ELR (cell line): ENCODE data around the gene ANP32A.

Experiments used
- DNase-seq: peaks from one replicate; pipeline ENCODE4 v3.0.0-alpha.2; 2015; ENCODE audit warnings: low read depth

Gene ANP32A

DNA sequence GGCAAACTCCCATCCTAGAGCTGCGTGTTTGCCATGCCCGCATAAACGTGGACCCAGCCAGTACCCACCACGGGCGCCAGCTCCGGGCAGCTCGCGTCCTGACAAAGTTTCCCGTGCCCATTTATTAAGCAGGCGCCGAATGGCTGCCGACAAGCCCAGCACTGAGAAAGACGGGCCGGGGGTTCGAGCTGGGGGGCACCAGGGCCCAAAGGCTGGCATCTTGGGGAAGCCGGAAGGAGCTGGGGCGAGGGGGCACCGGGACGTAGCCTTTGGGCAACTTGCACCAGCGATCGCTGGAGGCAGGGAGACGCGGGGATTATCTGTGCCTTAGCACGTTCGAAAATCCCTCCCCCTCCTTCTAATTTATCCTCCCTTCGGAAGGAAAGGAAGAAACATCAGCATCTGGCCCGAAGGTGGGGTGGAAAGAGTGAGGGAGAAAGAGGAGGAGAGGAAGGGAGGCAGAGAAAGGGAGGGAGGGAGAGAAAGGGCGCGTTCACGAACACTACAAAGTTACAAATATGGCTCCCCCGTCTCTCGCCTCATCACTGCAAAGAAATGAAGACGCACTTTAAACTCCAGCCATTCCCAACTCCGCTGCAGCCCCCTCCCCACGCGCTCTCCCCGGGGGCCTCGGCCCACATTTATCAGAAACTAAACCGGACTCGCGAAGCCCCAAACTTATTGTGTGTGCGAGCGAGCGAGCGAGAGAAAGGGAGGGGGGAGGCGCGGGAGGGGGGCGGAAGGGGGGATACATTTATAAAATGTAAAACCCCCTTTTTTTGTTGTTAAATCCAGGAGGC lies 1.0 kb downstream of the ANP32A start:
- DNase-seq: peak; percentile 65

DNA sequence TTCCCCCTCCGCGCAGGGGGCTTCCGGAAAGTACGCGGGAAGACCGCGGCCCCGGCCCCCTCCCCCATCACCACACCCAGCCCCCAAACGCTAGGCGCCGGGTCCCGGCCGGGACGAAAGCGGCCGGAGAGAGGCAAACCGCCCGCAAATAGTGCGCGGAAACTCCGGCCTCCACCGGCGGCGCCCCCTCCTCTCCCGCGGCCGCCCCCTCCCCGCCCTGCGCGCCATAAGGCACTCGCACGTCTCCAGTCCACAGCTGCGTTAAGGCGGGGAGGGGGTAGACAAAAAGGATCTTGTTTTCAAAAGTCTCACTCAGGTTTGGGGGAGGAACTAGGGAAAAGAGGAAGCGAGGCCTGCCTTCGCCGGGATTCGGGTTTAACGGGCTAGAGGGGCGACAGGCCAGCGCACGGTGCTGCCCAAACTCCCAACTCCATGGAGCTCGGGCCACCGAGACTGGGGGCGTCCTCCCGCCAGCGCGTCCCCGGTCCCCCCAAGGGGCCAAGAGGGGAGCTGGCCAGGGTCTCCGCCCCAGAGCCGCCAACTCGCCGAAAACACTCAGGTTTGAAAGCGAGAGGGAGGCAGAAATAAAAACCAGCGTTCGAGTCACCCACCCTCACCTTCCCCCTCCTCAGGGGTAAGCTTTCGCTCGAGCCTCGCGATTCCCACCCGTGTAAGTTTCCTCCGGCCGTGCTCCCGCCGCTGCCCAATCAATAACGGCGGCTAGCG lies 1.8 kb downstream of the ANP32A start:
- DNase-seq: peak; percentile 57

DNA sequence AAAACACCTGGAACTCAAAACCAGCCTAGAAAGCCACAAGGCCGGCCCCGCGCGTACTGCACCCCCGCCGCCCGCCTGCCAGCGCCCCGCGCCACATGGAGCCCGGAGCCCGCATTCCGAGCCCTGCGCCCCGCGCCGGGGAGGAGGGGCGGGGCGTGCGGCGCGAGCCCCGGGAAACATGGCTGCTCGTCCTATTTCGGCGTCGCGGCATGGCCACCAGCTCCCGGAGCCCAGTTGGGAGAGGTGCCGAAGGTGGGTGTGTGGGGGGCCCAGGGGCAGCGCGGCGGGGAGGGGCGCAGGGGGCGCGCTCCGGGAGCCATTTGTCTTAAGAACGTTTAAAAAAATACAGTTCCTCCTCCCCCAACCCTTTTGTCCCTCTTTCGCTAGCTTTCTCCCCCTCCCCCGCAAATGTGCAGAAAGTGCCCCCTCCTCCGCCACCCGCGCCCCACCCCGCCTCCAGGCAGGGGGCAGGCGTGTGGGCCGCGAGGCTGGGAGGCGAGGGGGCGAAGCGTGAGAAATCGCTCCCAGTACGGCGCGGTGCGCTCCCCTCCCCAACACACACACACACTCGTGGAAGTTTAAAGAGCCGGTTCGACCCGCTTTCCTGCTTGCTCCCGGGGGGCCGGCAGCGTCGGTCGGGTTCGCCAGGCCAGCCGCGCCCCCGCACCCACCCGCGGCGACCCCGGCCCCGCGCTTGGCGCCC lies 2.5 kb downstream of the ANP32A start:
- peak; percentile 77 for DNase-seq

DNA sequence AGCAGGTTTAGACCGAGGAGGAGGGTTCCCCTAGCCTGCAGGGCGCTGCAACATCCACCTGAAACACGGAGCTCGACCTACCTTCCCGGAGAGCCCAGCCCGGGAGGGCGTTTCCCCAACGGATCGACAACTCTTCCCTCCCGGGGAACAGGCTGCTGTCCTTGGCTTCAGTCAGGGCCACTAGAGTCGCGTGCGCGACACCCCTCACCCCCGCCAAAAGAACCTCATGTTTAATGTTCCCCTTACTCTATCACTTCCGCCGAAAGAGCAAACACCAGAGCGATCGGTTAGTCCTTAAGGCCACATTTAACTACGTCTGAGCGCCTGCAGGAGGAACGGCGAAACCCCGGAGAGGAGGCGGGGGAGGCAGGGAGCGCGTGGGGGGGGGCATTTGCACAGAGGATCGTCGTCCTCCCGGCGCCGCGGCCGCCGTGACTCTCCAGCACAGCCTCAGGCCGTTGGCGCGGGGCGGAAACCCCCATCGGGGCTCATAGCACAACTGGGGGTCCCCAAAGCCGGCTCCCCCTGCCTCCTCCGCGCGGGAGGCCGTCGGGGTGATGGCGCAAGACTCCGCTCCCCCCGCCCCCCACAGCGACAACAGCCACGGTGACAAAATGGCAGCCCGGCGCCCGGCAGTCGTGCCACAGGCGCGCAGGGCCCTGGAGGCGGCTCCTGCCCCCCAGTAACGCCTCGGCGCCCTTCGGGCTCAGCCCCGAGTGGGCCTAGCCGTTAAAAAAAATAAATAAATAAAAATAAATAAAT lies 3.2 kb downstream of the ANP32A start:
- DNase-seq: peak; percentile 69

DNA sequence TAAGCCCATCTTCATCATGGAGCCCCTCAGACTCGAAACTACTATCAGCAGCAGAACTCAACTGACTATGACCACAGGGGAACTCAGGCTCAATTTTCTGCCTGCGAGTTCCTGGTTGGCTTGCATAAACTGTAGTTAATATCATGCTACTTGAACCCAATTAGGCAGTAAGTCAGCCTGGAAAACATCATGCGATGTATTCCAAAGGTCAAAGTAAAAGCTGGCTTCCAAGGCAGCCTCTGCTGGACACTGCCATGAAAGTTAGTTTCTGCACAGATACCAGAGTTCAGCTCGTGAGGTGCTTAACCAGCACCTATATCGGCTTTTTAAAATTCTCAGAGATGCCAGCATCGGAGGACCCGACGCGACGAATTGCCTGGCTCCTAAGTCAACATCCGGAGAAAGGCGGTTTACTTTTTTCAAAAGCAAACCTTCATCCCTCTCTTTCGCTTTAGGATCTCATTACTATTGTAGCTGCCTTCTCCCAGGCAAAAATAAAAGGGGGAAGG lies 3.8 kb downstream of the ANP32A start:
- peak; percentile 19 for DNase-seq

DNA sequence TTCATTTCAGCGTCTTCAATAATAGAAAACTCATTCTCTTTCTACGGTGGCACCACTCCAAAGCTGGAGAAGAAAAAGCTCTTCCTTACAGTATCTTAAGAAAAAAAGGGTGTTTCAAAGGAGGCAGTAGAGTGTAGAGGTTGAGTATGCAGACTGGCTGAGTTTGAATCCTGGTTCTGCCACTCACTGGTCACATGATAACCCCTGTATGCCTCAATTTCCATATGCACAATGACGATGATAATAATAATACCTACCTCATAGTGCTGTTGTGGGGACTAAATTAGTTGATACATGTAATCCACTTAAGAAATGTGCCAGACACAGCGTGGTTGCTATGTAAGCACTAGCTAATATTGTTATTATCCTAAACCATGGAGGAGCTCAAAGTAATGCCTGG lies 4.5 kb downstream of the ANP32A start:
- no peak for DNase-seq

DNA sequence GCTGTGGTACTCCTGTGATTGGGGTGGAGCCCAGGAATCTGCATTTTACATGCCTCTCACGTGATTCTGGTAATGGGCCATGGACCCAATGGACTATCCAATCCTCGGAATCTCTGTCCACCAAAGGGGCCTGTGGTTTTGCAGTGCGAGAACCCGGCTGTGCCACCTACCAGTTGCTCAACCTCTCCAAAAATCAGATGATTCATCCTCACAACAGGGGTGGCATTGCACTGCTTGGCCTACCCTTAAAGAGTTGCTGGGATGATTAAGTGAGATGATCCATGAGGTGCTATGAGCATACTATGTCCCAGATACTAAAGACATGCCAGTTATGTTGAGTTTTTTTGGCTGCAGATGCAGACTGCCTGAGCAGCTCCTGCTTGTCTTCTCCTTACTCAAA lies 5.1 kb downstream of the ANP32A start:
- DNase-seq: peak; percentile 39

DNA sequence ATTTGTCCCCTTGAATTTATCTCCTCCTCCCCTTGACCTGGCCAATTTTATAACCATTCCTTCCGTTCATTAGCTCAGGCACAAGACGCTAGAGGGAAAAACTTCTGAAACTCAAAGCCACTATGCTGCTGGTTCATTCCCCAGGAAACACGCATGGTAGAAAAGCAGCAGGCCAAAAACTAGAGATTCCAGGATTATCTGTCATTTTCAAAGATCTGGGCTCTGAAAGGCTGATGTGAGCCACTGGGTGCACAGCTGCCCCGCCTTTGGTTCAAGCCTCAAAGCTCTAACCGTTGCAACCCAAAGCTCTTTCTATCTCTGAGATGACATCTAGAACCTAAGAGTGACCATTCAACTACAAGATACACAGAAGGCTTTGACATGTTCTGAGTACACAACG lies 6.1 kb downstream of the ANP32A start:
- no peak for DNase-seq

DNA sequence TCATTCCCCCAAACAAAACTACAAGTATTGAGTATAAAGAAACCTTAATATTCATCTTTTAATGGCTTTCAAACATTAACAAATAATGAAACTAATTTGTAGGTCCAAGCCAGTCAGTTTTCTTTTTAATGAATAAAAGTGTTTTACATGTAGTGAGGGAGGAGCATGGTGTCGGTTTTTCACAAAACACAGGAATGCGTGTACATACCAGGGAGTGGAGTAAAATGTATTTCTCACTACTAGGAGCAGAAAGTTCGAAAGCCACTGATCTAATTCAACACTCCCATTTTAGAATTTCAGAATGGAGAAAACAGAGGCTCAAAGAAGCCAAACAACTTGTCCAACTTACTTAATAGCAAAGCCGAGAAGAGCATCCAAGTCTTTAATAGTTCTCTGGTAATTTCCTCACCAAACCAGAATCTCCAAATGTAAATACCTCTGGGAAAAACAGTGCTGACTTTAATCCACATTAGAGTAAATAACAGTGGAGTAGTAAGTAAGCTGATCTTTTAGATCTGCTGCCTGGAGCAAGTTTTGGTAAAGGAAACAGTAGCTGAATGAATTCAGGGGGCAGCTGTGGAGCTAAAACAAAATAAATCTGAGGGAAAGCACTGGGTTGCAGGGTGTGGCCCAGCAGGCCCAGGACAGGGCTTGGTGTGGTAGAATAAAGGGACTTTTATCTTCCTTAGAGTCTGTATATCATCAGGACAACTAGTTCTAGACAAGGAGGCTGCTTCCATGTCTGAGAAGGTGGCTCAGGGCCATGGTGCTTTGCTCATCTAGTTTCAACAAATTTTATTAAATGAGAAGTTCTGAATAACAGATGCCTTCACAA lies 7.9 kb downstream of the ANP32A start:
- DNase-seq: no peak

DNA sequence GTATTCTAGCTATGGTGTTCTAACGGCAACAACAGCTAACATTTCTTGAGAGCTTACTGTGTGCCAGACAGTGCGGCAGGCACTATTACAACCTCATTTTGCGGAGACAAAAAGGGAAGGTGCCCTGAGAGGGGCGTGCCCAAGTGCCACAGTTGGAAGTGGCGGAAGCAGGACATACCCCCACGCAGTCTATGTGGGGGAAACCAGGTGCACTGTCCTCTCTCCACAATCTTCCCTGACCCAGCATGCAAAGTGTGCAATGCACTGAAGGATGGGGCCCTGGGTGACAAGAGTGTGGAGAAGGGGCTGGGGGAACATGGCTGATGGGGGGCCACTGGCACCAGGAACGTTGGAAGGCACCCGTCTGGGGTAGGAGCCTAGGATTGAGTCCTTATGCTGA lies 8.6 kb downstream of the ANP32A start:
- DNase-seq: no peak

DNA sequence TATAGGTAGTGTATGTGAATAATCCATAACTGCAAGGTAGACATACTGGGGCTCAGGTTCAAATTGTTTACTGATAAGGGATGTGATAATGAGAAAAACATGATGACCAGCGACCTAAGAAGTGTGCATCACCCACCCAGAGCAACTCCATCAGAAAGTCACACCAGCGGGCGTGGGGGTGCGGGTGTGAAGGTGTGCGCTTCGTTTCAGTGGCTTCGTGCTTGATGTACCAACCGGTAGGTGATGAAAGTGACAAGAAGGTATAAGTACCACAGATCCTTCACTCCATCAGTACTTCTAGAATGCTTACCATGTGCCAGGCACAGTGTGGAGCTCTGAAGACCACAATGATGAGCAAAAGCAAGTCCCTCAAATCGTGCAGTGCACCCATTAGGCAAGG lies 11.2 kb downstream of the ANP32A start:
- no peak for DNase-seq

DNA sequence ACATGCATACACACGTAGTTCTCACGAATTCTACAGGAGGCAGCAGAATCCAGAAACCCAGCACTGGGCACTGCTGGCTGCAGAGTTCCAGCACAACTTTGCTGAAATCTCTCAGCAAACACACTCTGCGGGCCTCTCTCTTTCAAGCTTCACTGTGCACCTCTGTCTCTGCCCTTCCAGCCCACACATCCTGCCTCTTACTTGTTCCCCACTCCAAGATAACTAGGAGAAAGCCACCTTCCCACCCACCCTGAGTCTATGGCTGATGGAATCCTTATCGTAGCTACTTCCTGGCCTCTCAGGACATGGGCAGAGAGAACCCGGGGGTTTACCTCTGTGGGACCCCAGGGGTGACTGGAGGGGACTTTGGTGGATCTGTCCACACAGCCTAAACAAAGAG lies 11.9 kb downstream of the ANP32A start:
- DNase-seq: no peak

DNA sequence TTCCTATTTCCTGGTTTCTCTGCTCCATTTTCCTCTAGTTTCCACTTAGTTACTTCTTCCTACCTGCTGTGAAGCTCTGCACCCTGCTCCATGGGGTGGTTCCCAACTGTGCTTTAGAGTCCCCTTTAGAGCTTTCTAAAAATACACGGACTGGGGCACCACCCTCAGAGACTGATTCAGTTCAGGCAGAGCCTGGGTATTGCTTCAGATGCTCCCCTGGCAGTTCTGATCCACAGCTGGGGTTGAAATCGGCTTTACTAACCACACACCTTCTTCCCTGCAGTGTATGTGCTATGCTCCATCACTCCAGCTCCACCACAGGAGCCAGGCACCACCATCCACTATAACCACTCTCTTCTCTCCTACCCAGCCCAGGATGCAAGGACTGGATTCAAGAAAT lies 12.6 kb downstream of the ANP32A start:
- DNase-seq: no peak

DNA sequence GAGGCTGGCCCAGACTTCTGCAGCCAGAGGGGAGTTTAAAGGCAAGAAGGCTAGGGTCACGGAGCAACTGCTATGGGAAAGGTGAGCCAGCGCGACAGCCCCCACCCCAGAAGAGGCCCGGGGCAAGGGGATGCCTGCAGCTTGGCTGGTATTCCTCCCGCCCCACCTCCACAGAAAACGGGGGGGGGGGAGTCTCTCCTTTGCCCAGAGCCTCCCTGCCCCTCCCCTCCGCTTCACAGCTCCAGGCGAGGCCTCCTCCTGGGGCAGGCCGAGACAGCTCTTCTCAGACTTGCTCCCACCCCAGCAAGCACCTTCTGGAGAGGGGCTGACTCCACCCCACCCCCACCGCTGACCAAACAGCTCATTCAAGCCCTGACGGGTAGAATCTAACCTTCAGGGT lies 13.4 kb downstream of the ANP32A start:
- DNase-seq: no peak

DNA sequence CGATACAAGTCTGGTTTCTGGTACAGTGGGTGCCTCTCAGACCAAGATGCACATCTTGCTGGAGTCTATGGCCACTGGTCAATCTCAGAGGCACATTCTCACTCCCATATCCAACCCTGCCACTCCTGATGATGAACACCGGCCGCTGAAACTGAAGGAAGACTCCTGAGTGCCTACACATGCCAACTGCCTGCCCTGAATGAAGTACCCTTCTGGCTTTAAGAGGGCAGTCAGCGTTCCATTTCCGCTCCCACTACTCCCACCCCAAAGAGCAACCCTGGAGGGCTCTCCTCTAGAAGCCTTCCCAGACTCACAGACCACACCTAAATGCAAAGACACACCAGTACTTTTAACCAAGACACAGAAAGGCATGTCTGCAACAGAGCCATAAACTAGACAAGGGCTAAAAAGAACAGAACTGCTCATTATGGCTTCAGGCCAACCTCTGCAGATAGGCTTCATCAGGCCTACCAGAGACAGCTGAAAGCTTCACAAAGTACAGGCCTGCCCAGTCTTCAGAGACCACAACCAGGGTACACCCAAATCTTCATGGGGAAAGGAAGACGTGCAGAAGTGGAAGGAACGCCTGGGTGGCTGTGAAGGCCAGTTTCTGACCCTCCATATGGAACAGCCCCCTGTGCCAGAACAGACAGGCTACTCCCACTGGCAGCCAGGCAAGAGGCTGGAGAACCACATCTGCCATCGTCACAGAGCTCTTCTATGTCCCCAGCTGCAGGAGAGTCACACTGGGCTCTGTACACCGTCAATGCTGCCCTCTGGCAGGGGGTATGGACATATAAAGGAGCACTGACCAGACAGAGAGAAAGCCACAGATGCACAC lies 14.3 kb downstream of the ANP32A start:
- DNase-seq: no peak

DNA sequence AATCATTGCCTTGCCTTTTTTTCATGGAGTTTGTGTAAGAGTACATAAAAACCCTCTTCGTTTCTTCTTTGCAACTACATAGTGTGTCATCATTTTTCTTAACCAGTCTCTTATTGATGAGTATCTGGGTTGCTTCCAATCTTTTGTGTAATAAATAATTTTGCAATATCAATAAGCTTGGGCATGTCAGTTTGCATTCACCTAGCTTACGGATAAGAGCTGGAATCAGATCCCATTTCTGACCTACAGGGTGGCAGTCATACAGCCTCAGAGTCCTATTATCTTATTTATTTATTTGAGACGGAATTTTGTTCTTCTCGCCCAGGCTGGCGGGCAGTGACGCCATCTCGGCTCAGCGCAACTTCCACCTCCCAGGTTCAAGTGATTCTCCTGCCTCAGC lies 18.3 kb downstream of the ANP32A start:
- DNase-seq: no peak

DNA sequence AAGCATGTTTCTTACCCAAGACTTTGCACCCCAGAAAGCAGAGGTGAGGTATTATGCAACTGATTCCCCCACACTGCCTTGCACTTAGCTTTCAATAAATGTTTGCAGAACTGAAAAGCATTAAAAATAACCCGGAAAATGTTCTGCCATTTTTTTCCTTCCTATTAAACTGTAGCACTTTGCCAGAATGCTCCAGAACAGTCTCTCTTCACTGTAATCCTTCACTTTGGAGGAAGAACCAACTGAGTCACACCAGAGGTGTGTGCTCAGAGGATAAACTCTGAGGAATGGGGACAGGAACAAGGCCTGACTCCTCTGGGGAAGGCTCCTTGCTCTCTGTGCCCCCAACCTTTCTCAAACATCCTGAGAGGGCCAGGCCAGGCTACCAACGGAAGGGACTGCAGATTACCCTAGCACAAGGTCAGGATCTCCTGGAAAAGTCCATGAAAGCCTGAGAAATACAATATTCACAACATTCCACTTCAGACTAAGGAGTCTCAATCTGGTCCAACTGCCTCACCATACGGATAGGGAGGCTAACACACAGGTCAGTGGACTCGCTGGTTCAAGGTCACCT lies 19.0 kb downstream of the ANP32A start:
- no peak for DNase-seq

DNA sequence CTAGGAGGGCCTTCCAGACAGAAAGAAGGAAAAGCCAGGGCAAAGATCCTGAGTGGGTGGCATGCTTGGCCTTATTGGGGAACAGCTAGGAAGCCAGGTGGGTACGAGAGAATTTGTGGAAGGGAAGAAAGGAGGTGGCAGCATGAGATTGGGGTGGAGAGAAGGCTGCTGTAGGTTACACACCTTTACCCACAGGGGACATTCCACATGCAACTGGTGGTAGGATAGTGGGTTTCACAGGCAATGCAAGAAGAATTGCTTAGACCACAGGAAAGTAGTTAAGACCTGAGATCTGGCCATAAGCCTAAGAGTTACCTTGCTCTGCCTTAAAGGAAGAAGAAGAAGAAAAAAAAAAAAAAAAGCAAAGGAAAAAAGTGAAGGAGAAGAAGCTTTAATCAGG lies 19.8 kb downstream of the ANP32A start:
- DNase-seq: no peak

DNA sequence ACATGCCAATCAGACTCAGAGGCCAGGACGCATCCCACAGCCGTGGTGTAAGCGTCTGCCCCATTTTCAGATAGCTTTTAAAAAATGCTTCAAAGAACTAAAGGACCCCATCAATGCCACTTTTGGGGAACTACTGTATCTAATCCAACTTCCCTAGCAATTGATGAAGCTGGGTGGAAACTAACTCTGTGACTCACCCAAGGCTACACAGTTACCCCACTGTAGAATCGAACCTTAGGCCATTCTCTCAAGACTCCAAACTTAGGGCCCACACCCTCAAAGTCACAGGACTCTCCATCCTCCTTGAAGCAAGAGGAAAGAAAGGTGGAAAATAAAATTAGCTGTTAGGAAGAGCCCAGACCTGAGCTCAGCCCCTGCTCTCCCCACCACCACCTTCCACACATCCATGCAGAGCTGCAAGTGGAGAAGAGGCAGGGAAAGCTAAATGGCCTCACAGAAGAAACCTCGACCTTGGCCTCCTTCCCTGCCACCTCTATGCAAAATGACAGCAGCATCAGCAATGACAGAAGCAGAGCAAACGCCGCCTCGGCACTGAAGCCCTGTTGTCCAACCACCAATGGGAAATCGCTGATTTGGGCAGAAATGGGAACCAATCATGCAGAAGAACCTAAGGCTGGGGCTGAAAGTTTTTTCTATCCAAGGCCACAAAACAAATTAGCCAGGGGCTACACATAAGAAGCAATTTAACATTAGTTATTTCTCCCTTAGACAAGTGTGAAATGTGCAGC lies 22.2 kb downstream of the ANP32A start:
- no peak for DNase-seq
